ENCODE data around the gene LPCAT3. TPM values are rescaled to one million over a fixed set of nuclear protein-coding genes. Genes with fewer than 3 reads are reported as not detected.

The LPCAT3 gene
- total and polyA plus RNA-seq, 2 of the 13 experiments (the other 11 are each of a cell fraction or from before 2014, with no cell fraction given): 44.5 to 64.3 TPM

DNA sequence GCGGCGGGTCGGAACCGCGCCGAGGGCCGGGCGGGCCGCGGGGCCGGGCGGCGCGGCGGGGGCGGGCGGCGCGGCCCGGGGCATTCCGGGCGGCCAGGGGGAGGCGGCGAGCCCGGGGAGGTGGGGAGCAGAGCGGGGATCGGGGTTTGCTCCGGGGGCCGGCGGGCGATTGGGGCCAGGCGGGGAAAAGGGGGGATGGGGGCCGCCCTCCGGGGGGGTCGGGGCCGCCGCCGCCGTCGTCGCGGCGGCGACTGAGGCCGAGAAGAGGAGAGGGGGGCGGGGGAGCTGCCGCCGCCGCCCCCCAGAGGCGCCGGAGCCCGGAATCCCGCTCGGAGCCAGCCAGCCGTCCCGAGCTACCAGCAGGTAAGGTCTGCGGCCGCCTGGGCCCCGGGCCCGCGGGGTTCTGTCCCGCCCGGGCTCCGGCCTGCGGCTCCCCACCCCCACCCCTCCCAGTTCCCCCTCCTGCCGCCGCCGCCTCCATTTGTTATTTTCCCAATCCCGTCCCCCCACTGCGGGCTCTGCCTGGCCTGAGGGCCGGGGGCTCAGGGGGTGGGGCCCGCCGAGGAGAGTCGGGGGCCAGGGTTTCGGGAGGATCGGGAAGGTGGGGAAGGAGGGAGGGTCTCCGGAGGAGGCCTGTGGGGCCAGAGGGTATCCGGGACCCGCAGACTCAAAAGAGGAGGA lies 90.1 kb downstream of the LPCAT3 start:
- BruUV-seq (replicated peaks): no TSS peak
- ChIA-PET CTCF (ENCODE audit: low intra/inter-chr PET ratio, low total read pairs) (no interaction called here), POLR2A (interaction anchor here (1.0 to 2.7 kb wide), 9 partner anchors 10 to 592 kb away, joined by 3 to 24 read pairs (median 4); partner anchors contain the start of genes C12orf57, CDCA3, RNU7-1 and SPSB2)
- Histone ChIP-seq H3K4me3 (replicated peaks in 1 of 3; ENCODE audit: insufficient read depth in 1 of 3, low read depth in 2 of 3, low read length in 3 of 3) (peak overlapping the region; percentile 82 to 93 (median 90)), H3K36me3 (replicated peaks in 1 of 2; ENCODE audit: control insufficient read depth in 1 of 2, insufficient read depth in 2 of 2, low read length in 2 of 2) (peaks cover 0 to 1% of the 10 kb centered on the region in 2 experiments; a peak in 1 of 5 replicates), H2AFZ (ENCODE audit: low read length) (no peak overlapping the region), H3K27ac (ENCODE audit: extremely low read length, insufficient read depth, low read length) (peak overlapping the region; percentile 54), H3K4me2 (ENCODE audit: low read depth, low read length) (peak overlapping the region; percentile 88), H4K20me1 (ENCODE audit: insufficient read depth, low read length) (no peaks in the 10 kb centered on the region), H3K79me2 (ENCODE audit: insufficient read depth, low read length) (peaks cover 30% of the 10 kb centered on the region), H3K9ac (ENCODE audit: insufficient read depth, low read depth, low read length) (peak overlapping the region; percentile 81), H3K4me1 (ENCODE audit: insufficient read depth, low read length) (peaks cover 66% of the 10 kb centered on the region), H3K27me3 (ENCODE audit: control insufficient read depth in 1 of 2, insufficient read depth in 2 of 2, low read length in 2 of 2) (no peaks in the 10 kb centered on the region; a peak in 1 of 5 replicates), H3K9me3 (ENCODE audit: low read length) (no peaks in the 10 kb centered on the region)
- peak; percentile 3; the same call in 1 of the 3 replicates for ATAC-seq
- intact Hi-C loops (cut with micrococcal nuclease; ENCODE audit: unreplicated experiment) (loop anchor here (5.0 kb wide), 1 partner anchor 184 kb away; no protein-coding TSS in a partner anchor), in situ Hi-C loops (cut with HindIII; ENCODE audit: extremely low pct_ligation_motif_present, low pct_unique_long_range_greater_than_20kb) (no loop called here)
- no peak for FAIRE-seq
- no peak for DNase-seq (ENCODE audit: low spot score)
- TF ChIP-seq NFYB (CRISPR knock-in tag; IDR thresholded peaks at IDR 0.05) (no peak), GABPB1 (CRISPR knock-in tag; IDR thresholded peaks at IDR 0.05) (peak; percentile 34; the same call in 1 of the 2 replicates), PHF8 (CRISPR knock-in tag; IDR thresholded peaks at IDR 0.05) (0 out of 2 replicates have a peak, but pooled peaks have one; percentile 23), ZFP1 (CRISPR knock-in tag; IDR thresholded peaks at IDR 0.05) (no peak), HOXA3 (CRISPR knock-in tag; IDR thresholded peaks at IDR 0.05) (peak; percentile 27; the same call in 1 of the 2 replicates), ZNF761 (CRISPR knock-in tag; conservative IDR thresholded peaks at IDR 0.05) (no peak), KDM3A (CRISPR knock-in tag; IDR thresholded peaks at IDR 0.05; ENCODE audit: low read depth) (0 out of 2 replicates have a peak, but pooled peaks have one; percentile 18), ZFP36L1 (CRISPR knock-in tag; IDR thresholded peaks at IDR 0.05) (no peak), SP1 (IDR thresholded peaks at IDR 0.05) (no peak), SP1 (CRISPR knock-in tag; IDR thresholded peaks at IDR 0.05) (no peak), HDAC1 (CRISPR knock-in tag; IDR thresholded peaks at IDR 0.05) (peak; percentile 29; the same call in 1 of the 2 replicates)
- TF ChIP-seq, protein P1, sequence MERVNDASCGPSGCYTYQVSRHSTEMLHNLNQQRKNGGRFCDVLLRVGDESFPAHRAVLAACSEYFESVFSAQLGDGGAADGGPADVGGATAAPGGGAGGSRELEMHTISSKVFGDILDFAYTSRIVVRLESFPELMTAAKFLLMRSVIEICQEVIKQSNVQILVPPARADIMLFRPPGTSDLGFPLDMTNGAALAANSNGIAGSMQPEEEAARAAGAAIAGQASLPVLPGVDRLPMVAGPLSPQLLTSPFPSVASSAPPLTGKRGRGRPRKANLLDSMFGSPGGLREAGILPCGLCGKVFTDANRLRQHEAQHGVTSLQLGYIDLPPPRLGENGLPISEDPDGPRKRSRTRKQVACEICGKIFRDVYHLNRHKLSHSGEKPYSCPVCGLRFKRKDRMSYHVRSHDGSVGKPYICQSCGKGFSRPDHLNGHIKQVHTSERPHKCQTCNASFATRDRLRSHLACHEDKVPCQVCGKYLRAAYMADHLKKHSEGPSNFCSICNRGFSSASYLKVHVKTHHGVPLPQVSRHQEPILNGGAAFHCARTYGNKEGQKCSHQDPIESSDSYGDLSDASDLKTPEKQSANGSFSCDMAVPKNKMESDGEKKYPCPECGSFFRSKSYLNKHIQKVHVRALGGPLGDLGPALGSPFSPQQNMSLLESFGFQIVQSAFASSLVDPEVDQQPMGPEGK (CRISPR knock-in tag; IDR thresholded peaks at IDR 0.05): peak; percentile 30; the same call in 1 of the 2 replicates
- WGBS (ENCODE audit: low lambda C conversion rate): 2% methylated on average over 63 of the region's 79 CpGs

Data from HepG2 (cell line).